ENCODE measurements around the gene GOLGA2. TPM values are rescaled to one million over a fixed set of nuclear protein-coding genes. Genes with fewer than 3 reads are reported as not detected.

GOLGA2 gene
- total RNA-seq, 1 experiment from 2014 or later, result 51.0 TPM

DNA sequence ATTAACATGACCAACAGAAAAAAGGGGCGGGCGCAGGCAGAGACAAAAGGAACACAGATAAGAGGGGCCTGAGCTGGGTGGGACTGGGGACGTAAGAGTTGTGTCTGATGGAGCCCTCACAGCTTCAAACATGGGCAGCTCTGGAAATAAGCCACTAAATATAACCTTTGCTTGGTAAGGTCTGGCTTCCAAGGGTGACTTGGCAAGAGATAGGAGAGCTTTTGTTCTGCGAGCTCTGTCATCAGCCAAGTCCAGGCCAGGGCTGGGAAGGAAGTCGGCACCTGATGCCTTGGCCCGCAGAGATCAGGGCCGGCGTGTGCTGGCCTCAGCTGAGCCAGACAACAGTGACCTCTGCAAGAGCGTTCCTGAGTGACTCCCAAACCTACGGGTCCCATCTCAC is 34.7 kb upstream of the GOLGA2 start:
- no peaks in the 10 kb centered on the region for H3K27me3 ChIP-seq (ENCODE audit: insufficient read depth, low read length)
- no peak overlapping the region for H2BK20ac ChIP-seq (ENCODE audit: low read depth, low read length, poor library complexity, severe bottlenecking)
- H3K23ac ChIP-seq (ENCODE audit: insufficient read length, low read depth, low read length), result no peak overlapping the region
- no peak for DNase-seq
- H3K79me2 ChIP-seq (ENCODE audit: insufficient read depth, low read length), result no peaks in the 10 kb centered on the region
- H2AK5ac ChIP-seq (ENCODE audit: insufficient read length, low read length), result no peak overlapping the region
- H3K36me3 Mint-ChIP-seq (ENCODE audit: insufficient read depth in 1 of 3, low read depth in 3 of 3), result peaks cover 32 to 58% (median 48%) of the 10 kb centered on the region in 3 experiments
- no peak overlapping the region for H3T11ph ChIP-seq (ENCODE audit: low read length)
- no peak overlapping the region for H3K4me3 Mint-ChIP-seq
- H3K27me3 Mint-ChIP-seq (ENCODE audit: low read depth), result no peaks in the 10 kb centered on the region
- H3K4me2 ChIP-seq (ENCODE audit: insufficient read depth, insufficient read length, low read length), result no peak overlapping the region
- WGBS (ENCODE audit: extremely low coverage, insufficient read length, low lambda C conversion rate), result no CpG with 5 or more reads among the region's 10 CpGs
- H3K27ac ChIP-seq (ENCODE audit: insufficient read length, low read depth, low read length), result no peak overlapping the region
- no peaks in the 10 kb centered on the region for H4K20me1 ChIP-seq (ENCODE audit: control insufficient read depth, insufficient read depth, insufficient read length)
- no peaks in the 10 kb centered on the region; a peak in 1 of 5 replicates for H3K9me3 Mint-ChIP-seq
- H3K4me1 Mint-ChIP-seq, result no peaks in the 10 kb centered on the region
- peak overlapping the region in 1 of 3 experiments; percentile 27; a peak in 1 of 7 replicates for H3K27ac Mint-ChIP-seq
- H2BK15ac ChIP-seq (ENCODE audit: low read depth, low read length), result no peak overlapping the region
- TF ChIP-seq CTCF (conservative IDR thresholded peaks at IDR 0.05), result no peak
- no peak overlapping the region for H4K91ac ChIP-seq (ENCODE audit: insufficient read length, low read depth, low read length)
- H3K4ac ChIP-seq (ENCODE audit: low read depth, low read length), result no peak overlapping the region
- no peaks in the 10 kb centered on the region for H3K4me1 ChIP-seq (ENCODE audit: insufficient read depth, low read length)
- H2AFZ ChIP-seq (ENCODE audit: low read length), result no peak overlapping the region
- no peak overlapping the region for H3K56ac ChIP-seq (ENCODE audit: insufficient read length, low read depth, low read length)
- no peak overlapping the region for H2BK5ac ChIP-seq (ENCODE audit: insufficient read length, low read length)
- H3K9ac ChIP-seq (ENCODE audit: extremely low read depth, insufficient read length, low read length), result no peak overlapping the region
- H4K8ac ChIP-seq (replicated peaks; ENCODE audit: insufficient read length, low read depth, low read length), result no peak overlapping the region
- H3K18ac ChIP-seq (ENCODE audit: insufficient read length, low read depth, low read length), result no peak overlapping the region
- H2BK12ac ChIP-seq (ENCODE audit: insufficient read length, low read depth, low read length), result no peak overlapping the region
- H3K14ac ChIP-seq (ENCODE audit: insufficient read depth, low read length), result no peak overlapping the region
- H3K79me1 ChIP-seq (ENCODE audit: insufficient read depth, low read depth, low read length, poor library complexity, severe bottlenecking), result no peaks in the 10 kb centered on the region
- no peak overlapping the region for H4K5ac ChIP-seq (ENCODE audit: insufficient read length, low read depth, low read length)
- H3K9me3 ChIP-seq (ENCODE audit: control insufficient read depth, low read depth, low read length), result no peaks in the 10 kb centered on the region
- H2BK120ac ChIP-seq (ENCODE audit: low read depth, low read length, poor library complexity, severe bottlenecking), result no peak overlapping the region
- no peaks in the 10 kb centered on the region for H3K23me2 ChIP-seq (ENCODE audit: insufficient read length, low read depth, low read length, poor library complexity, severe bottlenecking)
